Aorta (tissue), 5 donors: ENCODE data around the gene ANXA8L1. TPM values are rescaled to one million over a fixed set of nuclear protein-coding genes. Genes with fewer than 3 reads are reported as not detected.
"Not testable (repeated sequence)": the region's sequence is repeated elsewhere in the genome, so short reads cannot be mapped to it uniquely, and the experiment has no call there.

Experiments used
- ATAC-seq: fragments of 200-7000 bp; cut with Tn5 transposase; one replicate; pipeline ENCODE4 v1.9.1; 2022; ENCODE audit warnings: moderate library complexity; ENCODE audit not compliant: low FRiP score
- DNase-seq, 2 donors: peaks; one replicate each; pipeline ENCODE4 v3.0.0-alpha.2; 2020
- H3K27ac ChIP-seq, 2 donors: one replicate each; pipeline ENCODE4 v1.5.1; 2013; ENCODE audit warnings: low read length in 2 of 2, mild to moderate bottlenecking in 2 of 2, moderate library complexity in 2 of 2, control low read depth in 1 of 2, inconsistent platforms in 1 of 2, low read depth in 1 of 2
- H3K27me3 ChIP-seq, 2 donors: one replicate each; pipeline ENCODE4 v1.6.1; 2013; ENCODE audit warnings: control low read depth in 1 of 2, low read length in 1 of 2, mild to moderate bottlenecking in 1 of 2, moderate library complexity in 1 of 2; ENCODE audit not compliant: insufficient read depth in 2 of 2, control insufficient read depth in 1 of 2
- H3K36me3 ChIP-seq, 2 donors: one replicate each; pipeline ENCODE4 v1.6.1; 2013; ENCODE audit warnings: control low read depth in 1 of 2, low read length in 1 of 2, mild to moderate bottlenecking in 1 of 2; ENCODE audit not compliant: insufficient read depth in 2 of 2, control insufficient read depth in 1 of 2
- H3K4me1 ChIP-seq, 2 donors: one replicate each; pipeline ENCODE4 v1.6.1; 2013; ENCODE audit warnings: low read length in 2 of 2, control low read depth in 1 of 2, mild to moderate bottlenecking in 1 of 2, moderate library complexity in 1 of 2; ENCODE audit not compliant: insufficient read depth in 2 of 2, control insufficient read depth in 1 of 2
- H3K4me3 ChIP-seq, 2 donors: one replicate each; pipeline ENCODE4 v1.5.1; 2013; ENCODE audit warnings: low read length in 2 of 2, control low read depth in 1 of 2, mild to moderate bottlenecking in 1 of 2
- H3K9me3 ChIP-seq: one replicate; pipeline ENCODE4 v1.6.1; 2013; ENCODE audit warnings: mild to moderate bottlenecking, low read length; ENCODE audit not compliant: control insufficient read depth
- WGBS, 2 donors: extraction: QIAGEN DNeasy Blood & Tissue Kit; methylation state at CpG; one replicate each; pipeline ENCODE4 v1.1.7; 2013; 5-methylcytosine and 5-hydroxymethylcytosine counted together
- intact Hi-C, 2 donors: fragments of 100-400 bp; cut with DNase I; formaldehyde crosslinking; loops; one replicate each; pipeline versions ENCODE4 v1.14.2 to v1.15.0; 2022
- long read RNA-seq, 2 donors: library from polyadenylated mRNA; unstranded; transcript quantifications; one replicate each; pipeline ENCODE4 v2.0.0, GENCODE V29; 2020 to 2021
- polyA plus RNA-seq, 2 donors: library from polyadenylated mRNA; stranded (reverse); fragments of 200-250 nt; gene quantifications; one replicate each; pipeline ENCODE4 v1.2.3, GENCODE V29; 2013
- total RNA-seq, 2 donors: library from RNA; stranded (reverse); fragmentation: NEBNext Ultra II Directional; extraction: Animal tissue kit (Norgen Biotek cat#: 25700); gene quantifications; one replicate each; pipeline ENCODE4 v1.2.1, GENCODE V29; 2021
- donor health status: healthy with polysubstance abuse.
- donor health status: Bipolar disorder and iron deficiency.
- donor health status: DM: no; HTN: no; CAD: no.
- donor health status: DM: no; HTN: no; CAD: no.
- donor health status: DM: yes; HTN: yes; CAD: no.

The ANXA8L1 gene, protein sequence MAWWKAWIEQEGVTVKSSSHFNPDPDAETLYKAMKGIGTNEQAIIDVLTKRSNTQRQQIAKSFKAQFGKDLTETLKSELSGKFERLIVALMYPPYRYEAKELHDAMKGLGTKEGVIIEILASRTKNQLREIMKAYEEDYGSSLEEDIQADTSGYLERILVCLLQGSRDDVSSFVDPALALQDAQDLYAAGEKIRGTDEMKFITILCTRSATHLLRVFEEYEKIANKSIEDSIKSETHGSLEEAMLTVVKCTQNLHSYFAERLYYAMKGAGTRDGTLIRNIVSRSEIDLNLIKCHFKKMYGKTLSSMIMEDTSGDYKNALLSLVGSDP
- total RNA-seq, result not detected
- under 1 TPM in 1 of 2 donors, not detected in 1; 0.13 TPM for polyA plus RNA-seq
- long read RNA-seq, donor 1, result 0 reads
- long read RNA-seq, donor 2, result 0 reads

DNA sequence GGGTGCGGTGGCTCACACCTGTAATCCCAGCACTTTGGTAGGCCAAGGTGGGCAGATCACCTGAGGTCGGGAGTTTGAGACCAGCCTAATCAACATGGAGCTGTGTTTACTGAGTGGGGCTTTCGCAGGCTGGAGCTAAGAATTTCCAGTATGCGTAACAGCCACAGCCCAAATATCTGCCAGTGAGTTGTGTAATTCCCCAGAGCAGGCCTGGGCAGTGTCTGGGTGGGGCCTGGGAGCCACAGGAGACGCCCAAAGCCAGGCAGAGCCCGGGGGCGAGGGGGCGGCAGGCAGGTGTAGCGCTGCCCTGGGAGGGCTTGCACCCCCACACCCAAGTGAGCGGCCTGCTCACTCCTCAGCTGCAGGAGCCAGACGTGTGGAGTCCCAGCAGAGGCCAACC is at the start of gene ANXA8L1:
Gene ANXA8L1 (plus strand): TSS at position 371 of the 400 bp plus-strand sequence. CDS start 76 bp downstream, outside the sequence.
- H3K9me3 ChIP-seq, intact Hi-C loops, H3K36me3 ChIP-seq, H3K4me1 ChIP-seq, H3K27ac ChIP-seq, ATAC-seq, H3K27me3 ChIP-seq, H3K4me3 ChIP-seq, DNase-seq: not testable (repeated sequence)
- 94 to 100% methylated on average over 2 to 6 of the region's 11 CpGs for WGBS, 2 donors

DNA sequence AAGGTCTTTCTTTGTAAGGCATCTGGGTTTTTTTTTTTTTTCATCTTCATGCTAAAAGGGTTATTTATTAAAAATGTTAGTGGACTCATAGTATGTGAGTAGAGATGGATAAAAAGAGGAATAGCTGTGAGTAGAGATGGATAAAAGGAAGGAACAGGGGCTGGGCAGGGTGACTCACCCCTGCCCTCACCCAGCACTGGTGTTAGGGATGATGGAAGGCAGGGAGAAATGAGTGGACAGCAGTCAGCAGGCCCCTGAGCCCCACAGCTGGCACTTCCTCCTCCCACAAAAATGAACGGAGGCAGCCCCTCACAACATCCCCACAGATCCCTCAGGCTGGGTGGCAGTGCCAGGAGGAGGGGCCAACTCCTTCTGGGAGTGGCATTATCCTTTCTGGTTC is 49.5 kb upstream of the ANXA8L1 start:
- Histone ChIP-seq H3K27me3 (no peaks in the 10 kb centered on the region), H3K36me3 (no peaks in the 10 kb centered on the region), H3K4me1 (no peaks in the 10 kb centered on the region), H3K27ac (no peak overlapping the region), H3K9me3 (no peaks in the 10 kb centered on the region), H3K4me3 (no peak overlapping the region)
- 78 to 81% methylated on average over 1 of the region's 1 CpG for WGBS, 2 donors
- intact Hi-C loops, result no loop called here
- DNase-seq, result no peak
- no peak for ATAC-seq

DNA sequence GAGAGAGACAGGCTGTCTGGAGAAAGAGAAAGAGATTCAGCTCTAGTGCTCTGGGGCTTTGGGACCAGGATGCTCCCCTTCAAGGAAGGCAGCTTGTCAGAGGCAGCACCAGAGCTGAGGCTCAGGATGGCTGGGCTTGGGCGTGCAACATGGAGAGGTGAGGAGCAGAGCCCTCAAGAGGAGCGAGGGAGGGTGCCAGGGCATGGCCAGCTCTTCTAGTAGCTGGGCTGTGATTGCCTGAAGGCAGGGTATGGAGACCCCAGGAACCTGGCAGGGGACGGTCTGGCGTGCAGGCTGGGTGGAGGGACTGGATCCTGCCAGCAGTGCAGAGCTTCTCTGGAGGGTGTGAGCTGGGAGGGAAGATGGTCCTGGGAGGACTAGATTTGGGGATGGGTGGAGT is 48.6 kb upstream of the ANXA8L1 start:
- no peak overlapping the region for H3K27ac ChIP-seq
- H3K4me3 ChIP-seq, result no peak overlapping the region
- intact Hi-C loops, result no loop called here
- 99 to 100% methylated on average over 4 of the region's 4 CpGs for WGBS, 2 donors
- no peaks in the 10 kb centered on the region for H3K36me3 ChIP-seq
- no peaks in the 10 kb centered on the region for H3K27me3 ChIP-seq
- no peaks in the 10 kb centered on the region for H3K9me3 ChIP-seq
- H3K4me1 ChIP-seq, result no peaks in the 10 kb centered on the region
- DNase-seq (no peak), ATAC-seq (no peak)

DNA sequence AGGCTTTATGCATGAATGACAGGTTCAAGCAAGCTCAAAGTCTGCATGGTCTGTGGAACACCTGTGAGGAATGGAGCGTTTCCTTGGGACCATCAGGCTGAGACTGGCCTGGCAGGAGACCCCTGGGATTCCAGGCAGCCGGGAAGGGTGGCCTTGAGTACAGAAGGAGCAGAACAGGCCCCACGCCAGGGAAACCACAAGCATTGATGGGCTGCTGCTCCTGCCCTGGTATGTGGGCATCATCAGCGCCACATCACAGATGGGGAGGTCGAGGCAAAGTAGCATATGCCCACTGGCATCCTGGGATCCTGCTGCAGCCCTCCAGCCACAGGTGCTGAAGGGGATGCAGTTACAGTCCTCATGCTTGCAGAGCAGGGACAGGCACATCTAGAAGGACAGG is 47.9 kb upstream of the ANXA8L1 start:
- H3K4me3 ChIP-seq, result no peak overlapping the region
- H3K27ac ChIP-seq, result no peak overlapping the region
- H3K4me1 ChIP-seq, result no peaks in the 10 kb centered on the region
- H3K36me3 ChIP-seq, result no peaks in the 10 kb centered on the region
- H3K9me3 ChIP-seq, result no peaks in the 10 kb centered on the region
- intact Hi-C loops, result no loop called here
- WGBS, 2 donors, result 89 to 92% methylated on average over 5 of the region's 5 CpGs
- no peak for DNase-seq
- H3K27me3 ChIP-seq, result no peaks in the 10 kb centered on the region
- ATAC-seq, result no peak

DNA sequence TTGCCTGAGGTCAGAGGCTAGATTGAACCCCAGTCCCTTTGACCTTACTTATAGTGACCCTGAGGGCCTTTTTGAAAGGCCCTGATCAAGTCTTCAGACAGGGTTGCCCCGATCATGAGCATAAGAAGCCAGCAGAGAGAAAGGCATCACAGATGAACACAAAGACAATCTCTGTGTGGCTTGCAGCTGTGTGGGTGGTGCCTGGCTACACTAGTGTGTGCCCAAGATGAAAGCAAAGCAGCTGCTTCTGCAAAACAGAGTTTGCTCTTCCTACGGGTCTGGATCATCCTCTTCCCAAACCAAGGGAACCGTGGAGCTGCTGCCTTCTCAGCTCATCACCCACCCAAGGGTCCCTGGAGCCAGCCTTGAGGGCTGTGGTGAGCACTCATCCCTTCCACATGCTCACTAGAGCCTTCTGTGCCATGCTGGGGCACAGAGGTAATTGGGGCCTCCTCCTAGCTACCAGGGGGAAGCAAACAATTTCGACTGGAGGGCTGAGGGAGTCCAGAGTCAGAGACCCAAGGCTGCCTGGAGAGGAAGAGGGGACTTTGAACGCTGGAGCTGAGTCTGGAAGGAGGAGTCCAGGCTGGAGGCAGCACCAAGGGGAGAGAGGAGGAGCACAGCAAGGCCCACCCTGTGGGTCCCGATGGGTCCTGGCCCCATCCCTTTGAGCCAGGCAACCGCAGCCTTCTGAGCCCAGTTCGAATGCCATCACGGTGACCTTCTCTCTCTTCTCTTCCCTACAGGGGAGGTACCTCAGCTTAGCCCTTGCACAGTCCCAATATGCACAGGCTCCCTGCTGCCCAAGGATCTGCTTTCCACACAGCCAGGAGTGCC is 46.5 kb upstream of the ANXA8L1 start:
- 80 to 88% methylated on average over 9 of the region's 9 CpGs for WGBS, 2 donors
- no peak for DNase-seq
- intact Hi-C loops, result no loop called here
- no peaks in the 10 kb centered on the region for H3K4me1 ChIP-seq
- no peak overlapping the region for H3K27ac ChIP-seq
- ATAC-seq, result peak; percentile 15
- H3K27me3 ChIP-seq, result no peaks in the 10 kb centered on the region
- H3K36me3 ChIP-seq, result no peaks in the 10 kb centered on the region
- no peaks in the 10 kb centered on the region for H3K9me3 ChIP-seq
- H3K4me3 ChIP-seq, result no peak overlapping the region

DNA sequence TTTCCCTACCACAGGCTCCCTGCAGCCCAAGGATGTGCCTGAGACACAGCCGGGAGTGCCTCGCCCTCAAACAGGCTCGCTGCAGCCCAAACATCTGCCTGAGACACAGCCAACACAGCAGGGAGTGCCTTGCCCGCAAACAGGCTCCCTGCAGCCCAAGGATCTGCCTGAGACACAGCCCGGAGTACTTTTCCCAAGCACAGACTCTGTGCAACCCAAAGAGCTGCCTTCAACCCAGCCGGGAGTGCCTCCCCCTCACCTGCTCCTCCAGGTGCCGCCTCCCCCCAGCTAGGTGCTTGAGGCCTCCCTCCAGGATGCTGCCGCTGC is 45.9 kb upstream of the ANXA8L1 start:
- intact Hi-C loops, result no loop called here
- no peaks in the 10 kb centered on the region for H3K4me1 ChIP-seq
- H3K4me3 ChIP-seq, result no peak overlapping the region
- H3K9me3 ChIP-seq, result no peaks in the 10 kb centered on the region
- H3K27ac ChIP-seq, result no peak overlapping the region
- 79% methylated on average over 8 of the region's 8 CpGs for WGBS, 2 donors
- no peaks in the 10 kb centered on the region for H3K36me3 ChIP-seq
- no peaks in the 10 kb centered on the region for H3K27me3 ChIP-seq
- ATAC-seq, result no peak
- no peak for DNase-seq

DNA sequence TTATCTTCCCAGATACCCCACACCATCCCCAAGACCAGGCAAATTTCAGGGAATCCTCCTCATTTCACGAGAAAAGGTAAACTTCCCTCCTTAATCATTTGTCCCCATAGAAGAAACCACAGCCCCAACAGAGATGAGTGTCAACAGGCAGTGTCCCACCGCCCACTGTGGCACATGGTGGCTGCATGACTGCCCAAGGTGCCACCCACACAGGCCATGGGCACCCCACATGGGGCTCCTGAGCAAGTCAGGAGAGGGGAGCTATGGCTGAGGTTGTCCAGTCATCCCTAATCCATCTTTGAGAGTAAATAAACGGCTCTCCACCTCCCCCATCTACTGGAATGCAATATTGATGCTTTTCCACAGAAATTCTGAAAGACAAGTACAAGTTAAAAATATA is 44.7 kb upstream of the ANXA8L1 start:
- intact Hi-C loops, result no loop called here
- ATAC-seq (no peak), DNase-seq (no peak)
- Histone ChIP-seq H3K27me3 (no peaks in the 10 kb centered on the region), H3K9me3 (no peaks in the 10 kb centered on the region), H3K27ac (no peak overlapping the region), H3K4me3 (no peak overlapping the region), H3K4me1 (no peaks in the 10 kb centered on the region), H3K36me3 (no peaks in the 10 kb centered on the region)
- WGBS, 2 donors, result 76 to 87% methylated on average over 3 of the region's 3 CpGs

DNA sequence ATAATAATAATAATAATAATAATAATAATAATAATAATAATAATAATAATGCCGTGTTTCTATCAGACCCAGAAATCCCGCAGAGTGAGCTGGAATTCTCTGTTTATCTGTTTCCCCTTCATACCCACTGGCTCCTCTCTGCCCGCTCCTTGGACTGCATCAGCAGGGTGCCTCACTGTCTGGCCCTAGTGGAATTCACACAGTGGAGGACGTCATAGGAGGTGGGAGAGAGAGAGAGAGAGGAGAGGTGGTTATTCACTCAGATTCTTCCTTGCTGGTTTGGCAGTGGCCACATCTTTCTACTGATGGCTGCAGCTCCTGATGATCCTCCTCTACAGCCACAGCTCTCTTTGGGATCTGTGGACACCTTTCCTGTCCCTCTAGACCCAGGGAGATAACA is 10.1 kb upstream of the ANXA8L1 start:
- H3K27me3 ChIP-seq, H3K36me3 ChIP-seq, intact Hi-C loops, DNase-seq, H3K4me1 ChIP-seq, ATAC-seq, H3K9me3 ChIP-seq, H3K27ac ChIP-seq, H3K4me3 ChIP-seq: not testable (repeated sequence)
- WGBS, 2 donors, result 47 to 64% methylated on average over 2 to 3 of the region's 4 CpGs

DNA sequence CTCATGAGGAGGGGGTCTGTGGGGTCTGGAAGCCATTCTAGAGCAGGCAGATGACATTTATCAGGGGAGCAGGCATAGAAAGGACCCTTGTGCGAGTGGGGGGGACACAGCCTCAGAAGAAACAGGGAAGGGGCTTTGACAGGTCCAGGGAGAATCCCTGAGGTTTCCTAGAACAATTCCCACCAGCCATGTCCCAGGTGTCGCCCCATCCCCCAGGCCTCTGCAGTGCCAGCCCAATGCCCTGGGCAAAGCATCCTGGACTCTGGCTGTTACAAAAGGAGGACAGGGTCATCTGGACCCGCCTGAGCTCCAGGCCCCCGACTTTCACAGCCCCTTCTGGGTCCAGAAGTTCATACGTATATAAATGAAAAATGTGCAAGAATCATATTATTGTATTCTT is 8.4 kb upstream of the ANXA8L1 start:
- H3K27me3 ChIP-seq, ATAC-seq, H3K4me1 ChIP-seq, H3K27ac ChIP-seq, H3K9me3 ChIP-seq, DNase-seq, intact Hi-C loops, H3K36me3 ChIP-seq, H3K4me3 ChIP-seq: not testable (repeated sequence)
- 94% methylated on average over 2 of the region's 5 CpGs; no CpG with 5 or more reads in 1 of the 2 donors for WGBS, 2 donors
